GM19455 (cell line): ENCODE measurements around the gene PPIB.

ENCODE experiments used
- ATAC-seq: cut with Tn5 transposase; IDR thresholded peaks from one replicate; pipeline ENCODE4 v1.9.1; 2021; ENCODE audit not compliant: unreplicated experiment

Gene PPIB

GRCh38 chr15:64158363-64159134 lies 4.3 kb downstream of the PPIB start:
- no peak for ATAC-seq

- no peak for ATAC-seq
Measured at GRCh38 chr15:64157599-64158125, 5.2 kb downstream of the PPIB start.

- ATAC-seq: no peak
Measured at GRCh38 chr15:64156652-64157331, 6.0 kb downstream of the PPIB start.

- no peak for ATAC-seq
Measured at GRCh38 chr15:64155802-64156651, 6.8 kb downstream of the PPIB start.

- ATAC-seq: peak; percentile 55
Measured at GRCh38 chr15:64153480-64154367, 9.1 kb downstream of the PPIB start.

GRCh38 chr15:64152507-64153387 lies 10.1 kb downstream of the PPIB start:
- ATAC-seq: peak; percentile 10

GRCh38 chr15:64151727-64152506 lies 10.9 kb downstream of the PPIB start, which contains the start of gene SNX22:
SNX22 (plus strand) TSS chr15:64151731; CDS start chr15:64151776, 45 bp downstream.
- ATAC-seq: peak; percentile 9

- no peak for ATAC-seq
Measured at GRCh38 chr15:64149893-64150578, 12.8 kb downstream of the PPIB start.

GRCh38 chr15:64149424-64149823 lies 13.4 kb downstream of the PPIB start:
- no peak for ATAC-seq

- no peak for ATAC-seq
Measured at GRCh38 chr15:64148581-64148980, 14.2 kb downstream of the PPIB start.

- ATAC-seq: no peak
Measured at GRCh38 chr15:64148168-64148567, 14.7 kb downstream of the PPIB start.

GRCh38 chr15:64146885-64147681 lies 15.7 kb downstream of the PPIB start:
- ATAC-seq: no peak

- ATAC-seq: no peak
Measured at GRCh38 chr15:64146520-64146884, 16.3 kb downstream of the PPIB start.

GRCh38 chr15:64146041-64146440 lies 16.8 kb downstream of the PPIB start:
- no peak for ATAC-seq

GRCh38 chr15:64144565-64145281 lies 18.1 kb downstream of the PPIB start:
- peak; percentile 59 for ATAC-seq

GRCh38 chr15:64144192-64144564 lies 18.6 kb downstream of the PPIB start:
- ATAC-seq: no peak

- no peak for ATAC-seq
Measured at GRCh38 chr15:64143276-64143675, 19.5 kb downstream of the PPIB start.
